Endothelial cell of umbilical vein (primary cell): ENCODE results near the gene POU2F3.

ENCODE experiments used
- CTCF ChIP-seq, 2 donors: IDR thresholded peaks; 1 replicate in 1 of 2; 2 replicates in 1 of 2; pipeline ENCODE4 v1.5.1; 2011; ENCODE audit warnings: low read length in 2 of 2, mild to moderate bottlenecking in 2 of 2, moderate library complexity in 2 of 2, control low read depth in 1 of 2, inconsistent platforms in 1 of 2, low read depth in 1 of 2; ENCODE audit not compliant: insufficient read depth in 1 of 2; ENCODE audit errors: extremely low read depth in 1 of 2
- EZH2 ChIP-seq: IDR thresholded peaks from 2 replicates; pipeline ENCODE4 v1.6.1; 2012; ENCODE audit warnings: borderline replicate concordance, low read depth, mild to moderate bottlenecking, moderate library complexity, low read length, inconsistent platforms; ENCODE audit not compliant: severe bottlenecking
- FOS ChIP-seq: IDR thresholded peaks from 2 replicates; pipeline ENCODE4 v1.6.1; 2011; ENCODE audit warnings: mild to moderate bottlenecking, low read length, moderate library complexity, borderline replicate concordance; ENCODE audit not compliant: insufficient read depth
- GATA2 ChIP-seq: IDR thresholded peaks from 2 replicates; pipeline ENCODE4 v1.7.0; 2011; ENCODE audit warnings: low read depth, mild to moderate bottlenecking, moderate library complexity, mixed read lengths, low read length; ENCODE audit not compliant: insufficient read length, insufficient read depth
- MAX ChIP-seq: IDR thresholded peaks from 2 replicates; pipeline ENCODE4 v1.6.1; 2011; ENCODE audit not compliant: insufficient read depth, insufficient read length
- MYC ChIP-seq: IDR thresholded peaks from one replicate; pipeline ENCODE4 v1.6.1; 2011; ENCODE audit warnings: mild to moderate bottlenecking, low read depth, low read length
- POLR2A ChIP-seq: IDR thresholded peaks from 2 replicates; pipeline ENCODE4 v1.6.1; 2012; ENCODE audit warnings: low read depth, mild to moderate bottlenecking, control low read depth, low read length
- POLR2AphosphoS5 ChIP-seq: IDR thresholded peaks from 2 replicates; pipeline ENCODE4 v1.6.1; 2012; ENCODE audit warnings: low read depth, mild to moderate bottlenecking, control low read depth, low read length, moderate library complexity; ENCODE audit not compliant: insufficient read depth

GRCh38 chr11:120203626-120204025, 36.3 kb upstream of the POU2F3 start:
- TF ChIP-seq CTCF (IDR thresholded peaks at IDR 0.05; ENCODE audit: extremely low read depth in 1 of 2, insufficient read depth in 1 of 2, low read depth in 1 of 2, low read length in 2 of 2) (no peak), POLR2AphosphoS5 (no peak), MYC (no peak), POLR2A (no peak), MAX (no peak), EZH2 (no peak), FOS (no peak), GATA2 (no peak)
